Activated CD4-positive, alpha-beta T cell treated with anti-CD3 and anti-CD28 coated beads for 4 hours (primary cell): Measurements from ENCODE around the gene RPS6KA4.
"Not testable (repeated sequence)": the region's sequence is repeated elsewhere in the genome, so short reads cannot be mapped to it uniquely, and the experiment has no call there.

Source experiments
- DNase-seq, 2 donors: peaks; one replicate each; pipeline ENCODE4 v3.0.0-alpha.2; 2020

The RPS6KA4 gene

DNA sequence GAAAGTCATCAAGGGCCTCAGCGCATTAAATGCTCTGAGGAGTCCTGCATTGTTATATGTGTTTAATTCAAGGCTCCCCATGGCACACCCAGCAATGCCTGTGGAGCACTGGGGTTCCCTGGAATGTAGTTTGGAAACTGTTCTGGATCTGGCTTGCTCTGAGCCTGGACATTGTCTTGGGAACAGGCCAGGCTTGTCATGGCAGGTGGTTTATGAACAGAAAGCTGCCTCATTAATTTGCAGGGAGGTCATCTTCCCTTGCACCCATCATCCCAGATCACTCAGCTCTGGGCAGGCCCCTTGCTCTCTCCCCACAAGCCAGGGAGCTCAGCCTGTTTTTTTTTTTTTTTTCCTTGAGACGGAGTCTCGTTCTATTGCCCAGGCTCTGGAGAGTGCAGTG lies 32.9 kb downstream of the RPS6KA4 start:
- no peak for DNase-seq

DNA sequence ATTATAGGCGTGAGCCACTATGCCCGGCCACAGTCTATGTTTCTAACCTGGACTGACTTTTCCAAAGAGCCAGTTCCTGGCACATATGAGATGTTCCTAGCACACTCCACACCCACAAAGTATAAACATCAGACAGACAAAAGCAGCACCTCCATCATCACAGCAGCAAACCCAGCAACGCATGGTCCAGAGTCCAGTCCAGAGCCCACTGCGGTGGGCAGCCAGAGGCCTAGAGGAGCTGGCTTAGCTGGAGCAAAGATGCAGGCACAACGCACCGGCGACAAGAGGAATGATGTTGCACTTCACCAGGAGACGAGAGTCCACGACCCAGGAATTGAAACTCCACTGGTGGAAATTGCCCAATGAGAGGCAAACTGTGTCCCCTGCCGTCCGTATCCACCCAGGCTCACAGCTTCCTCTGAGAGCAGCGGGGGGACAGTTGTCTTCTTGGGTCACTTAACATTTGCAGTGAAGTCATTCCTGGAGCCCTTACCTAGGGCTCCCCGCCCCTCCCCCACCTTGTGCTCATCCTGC lies 36.6 kb downstream of the RPS6KA4 start:
- no peak for DNase-seq

DNA sequence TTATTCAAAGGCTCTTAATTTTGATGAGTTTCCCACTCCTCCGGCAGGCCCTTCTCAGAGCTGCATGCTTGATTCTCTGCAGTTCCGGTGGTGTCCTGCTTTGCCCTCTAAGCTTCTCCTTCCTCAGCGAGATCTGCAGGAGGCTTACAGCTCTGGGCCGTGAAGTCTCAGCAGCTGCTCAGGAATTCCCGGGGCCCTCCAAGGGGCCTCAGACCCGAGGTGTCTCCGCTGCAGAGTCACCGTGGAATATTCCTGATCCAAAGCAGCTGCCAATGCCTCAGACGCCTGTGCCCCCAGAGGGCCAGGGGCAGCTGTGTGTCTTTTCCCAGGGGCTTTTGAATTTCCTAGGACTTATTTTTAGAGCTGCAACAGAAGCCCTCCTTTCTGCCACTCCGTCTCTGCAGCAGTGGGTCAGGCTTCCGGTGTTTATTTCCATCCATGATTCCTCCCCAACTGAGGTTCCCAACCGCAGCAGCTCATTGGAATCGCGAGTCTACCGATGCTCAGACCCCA lies 37.2 kb downstream of the RPS6KA4 start:
- no peak for DNase-seq

DNA sequence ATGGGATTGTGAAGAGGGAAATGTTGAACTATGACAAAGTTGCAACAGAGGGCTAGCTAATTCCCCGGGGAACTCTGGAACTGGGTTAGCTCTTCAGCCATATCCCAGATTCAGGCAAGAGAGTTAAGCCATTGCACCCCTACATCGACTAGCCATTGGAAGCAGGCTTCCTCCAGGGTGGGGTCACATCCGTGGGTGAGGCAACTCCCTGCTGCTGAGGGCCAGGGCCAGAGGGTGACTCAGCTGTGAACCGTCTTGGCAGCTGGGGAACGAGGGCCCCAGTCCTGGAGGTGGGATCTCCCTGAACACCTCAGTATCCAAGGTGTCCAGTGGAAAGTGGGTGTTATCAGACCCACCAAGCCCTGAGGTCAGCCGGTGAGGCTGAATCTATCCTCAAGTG lies 41.1 kb downstream of the RPS6KA4 start:
- DNase-seq: no peak

DNA sequence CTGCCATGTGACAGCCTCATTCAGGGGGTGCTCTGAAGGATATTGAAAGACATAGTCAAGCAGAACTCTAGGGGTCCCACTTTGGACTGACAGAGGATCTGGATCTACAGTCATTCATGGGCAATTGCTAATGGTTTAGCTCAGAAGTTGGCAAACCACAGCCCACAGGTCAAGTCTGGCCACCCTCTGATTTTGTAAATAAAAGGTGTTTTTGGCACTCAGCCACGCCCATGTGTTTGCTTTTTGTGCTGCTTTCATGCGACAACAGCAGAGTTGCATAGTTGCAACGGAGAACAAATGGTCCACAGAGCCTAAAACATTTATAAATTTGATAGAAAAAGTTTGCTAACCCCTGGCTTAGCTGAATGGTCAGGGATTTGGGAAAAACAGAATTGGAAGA lies 41.7 kb downstream of the RPS6KA4 start:
- no peak for DNase-seq

DNA sequence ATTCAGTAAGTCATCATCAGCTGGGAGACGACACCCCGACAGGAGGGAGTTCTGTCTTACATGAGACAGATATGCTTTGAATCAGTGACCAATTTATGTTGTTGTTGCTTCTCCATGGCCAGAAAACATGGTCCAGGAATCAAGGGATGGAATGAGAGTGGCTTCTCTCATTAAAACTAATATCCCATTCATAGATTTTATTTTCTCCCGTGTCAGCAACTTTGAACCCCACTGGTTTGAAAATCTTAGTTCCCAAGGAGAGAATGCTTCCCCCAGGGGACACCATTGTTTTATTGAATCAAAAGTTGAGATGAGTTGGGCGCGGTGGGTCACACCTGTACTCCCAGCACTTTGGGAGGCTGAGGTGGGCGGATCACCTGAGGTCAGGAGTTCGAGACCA lies 42.8 kb downstream of the RPS6KA4 start:
- no peak for DNase-seq

- DNase-seq: no peak
Observed at GRCh38 chr11:64403106-64403505, 44.1 kb downstream of the RPS6KA4 start.

DNA sequence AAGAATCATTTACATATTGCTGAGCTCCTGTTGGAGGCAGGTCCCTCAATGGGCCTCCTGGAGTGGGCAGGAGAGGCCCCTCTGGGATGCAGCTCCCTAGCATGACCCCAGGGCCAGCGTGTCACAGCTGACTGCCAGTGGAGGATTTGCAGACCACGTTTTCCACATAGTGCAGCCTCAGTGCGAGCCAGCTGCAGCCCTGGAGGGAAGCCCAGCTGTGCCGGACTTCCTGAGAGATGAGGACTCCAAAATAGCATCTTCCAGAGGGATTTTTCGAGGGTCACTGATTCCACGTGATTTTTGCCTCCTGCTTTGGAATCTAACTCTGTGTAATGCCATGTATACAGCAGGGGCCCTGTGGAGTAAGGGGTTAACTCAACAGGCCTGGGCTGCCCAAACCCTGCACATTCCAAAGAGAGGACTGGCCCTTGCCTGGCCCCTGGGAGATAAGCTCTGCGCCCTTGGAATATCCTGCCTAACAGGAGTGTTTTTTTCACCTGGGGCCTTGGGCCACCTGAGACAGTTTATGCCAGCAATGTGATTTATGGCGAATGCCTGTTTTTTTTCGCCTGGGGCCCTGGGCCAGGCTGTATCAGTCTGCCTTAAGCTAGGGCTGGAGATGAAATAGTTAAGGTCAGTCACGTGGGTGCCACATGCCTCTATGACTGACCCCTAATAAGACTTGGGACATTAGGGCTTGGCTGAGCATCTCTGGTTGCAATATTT lies 47.4 kb downstream of the RPS6KA4 start:
- no peak for DNase-seq

GRCh38 chr11:64407221-64407620 lies 48.3 kb downstream of the RPS6KA4 start:
- DNase-seq: no peak

DNA sequence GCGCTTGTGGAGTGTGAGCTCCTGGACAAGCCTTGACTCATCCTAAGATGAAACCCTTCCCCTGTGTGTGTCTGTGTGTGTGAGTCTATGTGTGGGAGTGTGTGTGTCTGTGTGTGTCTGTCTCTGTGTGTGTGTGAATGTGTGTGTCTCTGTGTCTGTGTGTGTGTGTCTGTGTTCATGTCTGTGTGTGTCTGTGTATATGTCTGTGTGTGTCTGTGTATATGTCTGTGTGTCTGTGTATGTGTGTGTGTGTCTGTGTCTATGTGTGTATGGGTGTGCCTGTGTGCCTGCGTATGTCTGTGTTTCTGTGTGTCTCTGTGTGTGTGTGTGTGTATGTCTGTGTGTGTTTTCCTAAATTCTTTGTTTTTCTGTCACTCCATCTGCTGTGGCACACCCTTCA lies 48.7 kb downstream of the RPS6KA4 start:
- DNase-seq: no peak

DNA sequence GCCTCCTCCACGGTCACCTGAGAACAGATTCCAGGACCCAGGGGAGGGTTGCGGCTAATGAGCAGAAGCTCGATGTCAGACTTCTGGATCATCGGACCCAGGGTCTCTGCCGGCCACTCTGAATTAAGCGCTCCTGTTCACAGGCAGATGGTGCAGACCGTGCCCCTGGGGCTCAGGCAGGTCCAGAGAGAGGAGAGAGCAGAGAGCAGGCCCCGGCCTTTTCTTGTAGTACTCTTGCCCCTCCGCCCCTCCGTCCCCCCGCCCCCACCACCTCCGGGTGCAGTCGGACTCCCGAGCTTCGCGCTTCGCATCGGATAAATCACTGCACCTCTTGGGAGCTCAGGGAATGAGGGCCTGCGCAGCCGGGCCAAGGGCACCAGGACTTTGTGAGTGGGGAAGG lies 50.3 kb downstream of the RPS6KA4 start:
- DNase-seq: no peak

DNA sequence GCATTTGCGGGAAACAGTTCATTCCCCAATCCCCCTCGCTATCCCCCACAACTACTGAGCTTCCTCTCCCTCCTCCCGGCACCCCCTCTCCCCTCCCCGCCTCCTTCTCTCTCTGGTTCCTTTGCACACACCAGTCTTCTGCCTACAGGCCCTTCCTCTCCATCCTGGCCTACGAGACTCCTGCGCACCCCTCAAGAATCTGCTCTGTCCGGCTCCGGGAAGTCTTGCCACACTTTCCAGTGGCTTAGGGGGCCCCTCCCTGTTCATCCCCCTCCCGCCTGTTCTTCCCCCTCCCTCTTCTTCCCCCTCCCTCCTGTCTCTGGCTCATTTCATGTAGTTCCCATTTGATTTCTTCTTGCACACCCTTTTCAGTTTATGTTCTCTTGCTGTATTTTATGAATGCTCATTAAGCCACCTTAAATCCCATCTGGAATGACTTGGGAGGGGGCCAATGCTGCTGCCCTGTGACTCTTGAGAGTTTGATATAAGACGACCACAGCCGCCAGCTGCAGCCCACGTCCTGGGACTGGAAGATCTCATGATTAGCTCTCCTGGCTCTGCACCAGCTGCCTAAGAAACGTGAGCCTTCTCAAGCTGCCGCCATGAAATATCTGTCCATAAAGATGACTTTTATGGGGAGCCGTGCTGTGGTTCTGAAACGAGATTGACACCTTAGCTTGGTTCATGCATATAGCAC lies 50.9 kb downstream of the RPS6KA4 start:
- no peak for DNase-seq

DNA sequence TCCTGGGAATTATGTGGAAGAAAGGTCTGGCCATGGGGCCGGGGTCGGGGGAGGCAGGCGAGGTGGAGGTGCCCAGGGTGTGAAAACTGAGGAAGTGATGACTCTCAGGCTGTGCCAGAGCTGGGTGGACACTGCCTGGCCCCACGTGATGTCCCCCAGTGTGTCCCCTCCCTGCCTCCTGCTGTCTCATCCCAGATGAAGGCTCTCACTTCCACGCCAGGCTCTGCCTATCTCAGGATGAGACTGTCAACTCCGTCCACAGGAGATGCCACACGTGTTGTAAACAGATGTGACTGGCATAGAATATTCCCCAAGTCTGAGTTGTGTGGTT lies 51.4 kb downstream of the RPS6KA4 start:
- DNase-seq: no peak

DNA sequence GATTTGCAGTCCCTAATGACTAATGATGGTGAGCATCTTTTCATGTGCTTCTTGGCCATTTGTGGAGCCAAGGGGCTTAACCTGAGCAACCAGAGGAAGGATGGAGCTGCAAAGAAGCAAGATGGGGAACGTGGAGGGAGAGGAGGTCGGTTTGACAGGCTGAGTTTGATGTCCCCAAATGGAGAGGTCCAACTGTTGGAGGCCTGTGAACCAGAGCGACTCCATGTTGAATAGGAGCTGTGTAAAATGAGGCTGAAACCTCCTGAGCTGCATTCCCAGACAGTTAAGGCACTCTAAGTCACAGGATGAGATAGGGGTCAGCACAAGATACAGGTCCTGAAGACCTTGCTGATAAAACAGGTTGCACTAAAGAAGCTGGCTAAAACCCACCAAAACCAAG lies 54.5 kb downstream of the RPS6KA4 start:
- no peak for DNase-seq

DNA sequence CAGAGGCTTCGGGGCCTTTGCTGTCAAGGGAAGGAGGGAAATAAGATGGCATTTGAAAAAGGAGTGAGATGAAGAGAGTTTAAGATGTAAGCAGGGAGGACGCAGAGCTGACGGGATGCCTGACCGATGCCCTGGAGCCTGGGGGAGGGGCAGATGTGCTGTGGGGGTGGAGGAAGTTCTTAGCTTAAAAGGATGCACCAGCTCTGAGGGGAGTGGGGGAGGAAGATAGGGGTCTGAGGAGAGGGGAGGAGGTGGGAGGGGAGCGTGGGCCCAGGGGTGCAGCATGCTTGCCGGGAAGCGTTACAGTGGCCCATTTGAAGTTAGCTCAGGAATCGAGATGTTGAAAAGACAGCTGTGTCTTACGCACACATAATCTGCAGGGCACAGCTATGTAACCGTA lies 56.3 kb downstream of the RPS6KA4 start:
- DNase-seq: no peak

DNA sequence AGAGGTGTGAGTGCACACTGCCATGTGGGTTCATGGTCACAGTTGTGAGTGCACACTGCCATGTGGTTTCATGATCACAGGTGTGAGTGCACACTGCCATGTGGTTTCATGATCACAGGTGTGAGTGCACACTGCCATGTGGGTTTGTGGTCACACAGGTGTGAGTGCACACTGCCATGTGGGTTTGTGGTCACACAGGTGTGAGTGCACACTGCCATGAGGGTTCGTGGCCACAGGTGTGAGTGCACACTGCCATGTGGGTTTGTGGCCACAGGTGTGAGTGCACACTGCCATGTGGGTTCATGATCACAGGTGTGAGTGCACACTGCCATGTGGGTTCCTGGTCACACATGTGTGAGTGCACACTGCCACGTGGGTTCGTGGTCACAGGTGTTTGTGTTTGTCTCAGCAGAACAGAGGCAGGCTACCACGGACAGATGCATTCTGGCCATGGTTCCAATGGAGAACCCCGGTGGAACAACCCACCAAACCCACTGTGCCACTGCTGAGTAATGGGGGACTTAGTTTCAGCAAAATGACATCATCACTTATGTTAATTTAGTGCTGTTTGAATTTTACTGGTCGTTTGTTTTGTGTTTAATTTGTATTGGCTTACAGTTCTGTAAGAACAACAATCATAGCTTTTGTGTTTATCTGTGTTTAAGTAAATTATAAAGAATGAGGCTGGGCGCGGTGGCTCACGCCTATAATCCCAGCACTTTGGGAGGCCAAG lies 57.2 kb downstream of the RPS6KA4 start:
- DNase-seq: no peak

DNA sequence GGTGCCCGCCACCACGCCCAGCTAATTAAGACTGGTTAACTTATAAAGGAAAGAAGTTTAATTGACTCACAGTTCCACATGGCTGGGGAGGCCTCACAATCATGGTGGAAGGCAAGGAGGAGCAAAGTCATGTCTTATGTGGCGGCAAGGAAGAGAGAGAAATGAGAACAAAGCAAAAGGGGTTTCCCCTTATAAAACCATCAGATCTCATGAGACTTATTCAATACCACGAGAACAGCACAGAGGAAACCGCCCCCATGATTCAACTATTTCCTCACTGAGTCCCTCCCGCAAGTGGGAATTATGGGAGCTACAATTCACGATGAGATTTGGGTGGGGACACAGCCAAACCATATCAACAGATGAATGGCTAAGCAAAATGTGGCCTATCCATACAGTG lies 59.3 kb downstream of the RPS6KA4 start:
- not testable (repeated sequence) for DNase-seq

- no peak for DNase-seq
Observed at GRCh38 chr11:64419257-64419790, 60.4 kb downstream of the RPS6KA4 start.

- no peak for DNase-seq
Observed at GRCh38 chr11:64419818-64420485, 61.0 kb downstream of the RPS6KA4 start.
